HUDEP-2 (cell line): ENCODE results near the gene NKAIN2.
"Not testable (repeated sequence)": the region's sequence is repeated elsewhere in the genome, so short reads cannot be mapped to it uniquely, and the experiment has no call there.

Experiments
- DNase-seq, 76 experiments: peaks; one replicate each; lab custom pipeline; 2025; ENCODE audit not compliant: unreplicated experiment in 76 of 76; lab: John Stamatoyannopoulos, UW

NKAIN2 gene

GRCh38 chr6:123956492-123957139 lies 153.0 kb downstream of the NKAIN2 start:
- no peak for DNase-seq

DNA sequence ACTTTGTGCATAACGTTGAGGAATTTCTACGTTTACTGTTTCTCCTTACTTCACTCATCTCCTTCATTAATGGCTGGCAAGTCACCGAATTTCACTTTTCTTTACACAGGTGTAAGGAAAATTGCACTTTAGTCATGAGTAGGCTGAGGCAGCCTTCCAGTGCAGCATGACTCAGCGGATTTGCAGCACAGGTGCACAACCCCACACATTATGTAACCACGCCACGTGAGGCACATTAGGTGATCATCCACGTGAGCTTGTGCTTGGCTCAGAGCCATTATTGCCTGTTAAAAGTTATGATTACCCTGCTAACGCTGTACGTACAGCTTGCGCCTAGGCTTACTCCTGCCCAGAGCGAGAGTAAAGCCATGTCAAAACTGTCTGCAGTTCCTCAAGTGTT lies 158.8 kb downstream of the NKAIN2 start:
- no peak for DNase-seq

- DNase-seq: no peak
These were observed 162.2 kb downstream of the NKAIN2 start for GRCh38 chr6:123965894-123966293.

DNA sequence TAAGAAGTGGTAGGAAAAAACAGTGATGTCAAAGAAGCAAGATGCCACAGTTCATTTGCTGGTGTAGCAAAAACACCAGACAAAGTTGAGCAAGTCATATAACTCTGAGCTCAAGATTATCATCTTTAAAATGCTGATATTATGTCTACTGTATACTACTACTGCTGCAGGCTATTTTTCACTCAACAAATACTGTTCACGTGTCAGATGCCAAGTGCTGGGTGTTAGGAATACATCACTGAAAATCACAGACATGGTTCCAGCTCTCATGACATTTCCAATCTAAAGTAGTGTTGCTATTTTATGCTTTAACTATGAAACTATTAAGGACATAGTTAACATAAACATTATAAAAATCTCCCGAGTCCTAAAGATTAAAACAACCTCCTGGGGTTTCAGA lies 163.0 kb downstream of the NKAIN2 start:
- DNase-seq: no peak

- DNase-seq: no peak
These were observed 164.2 kb downstream of the NKAIN2 start for GRCh38 chr6:123967905-123968304.

GRCh38 chr6:123972600-123973294 lies 169.1 kb downstream of the NKAIN2 start:
- no peak for DNase-seq

DNA sequence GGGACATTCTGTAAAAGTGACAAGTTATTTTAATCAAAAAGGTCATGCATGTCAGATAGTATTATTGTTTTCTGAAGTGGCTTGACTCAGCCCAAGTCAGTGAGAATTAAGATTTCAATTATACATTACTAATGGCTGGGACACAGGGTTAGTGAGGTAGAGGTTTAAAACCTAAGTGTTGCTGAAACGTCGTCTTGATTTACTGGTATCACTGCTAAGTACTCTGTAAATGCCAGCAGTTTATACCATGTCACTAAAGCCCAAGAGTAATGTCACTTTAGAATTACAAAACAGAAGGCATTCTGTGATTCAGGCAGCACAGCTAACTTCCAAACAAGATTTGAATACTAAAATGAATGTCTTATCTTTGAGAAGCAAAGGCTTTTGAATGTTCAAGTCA lies 176.6 kb downstream of the NKAIN2 start:
- no peak for DNase-seq

- DNase-seq: no peak
These were observed 183.3 kb downstream of the NKAIN2 start for GRCh38 chr6:123986938-123987337.

DNA sequence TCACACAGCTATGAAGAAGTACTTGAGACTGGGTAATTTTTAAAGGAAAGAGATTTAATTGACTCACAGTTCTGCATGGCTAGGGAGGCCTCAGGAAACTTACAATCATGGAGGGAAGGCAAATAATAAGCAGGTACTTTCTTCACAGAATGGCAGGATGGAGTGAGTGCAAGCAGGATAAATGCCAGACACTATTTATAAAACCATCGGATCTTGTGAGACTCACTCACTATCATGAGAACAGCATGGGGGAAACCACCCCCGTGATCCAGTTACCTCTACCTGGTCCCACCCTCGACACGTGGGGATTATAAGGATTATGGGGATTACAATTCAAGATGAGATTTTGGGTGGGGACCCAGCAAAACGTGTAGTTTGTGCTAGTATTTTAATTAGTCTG lies 186.3 kb downstream of the NKAIN2 start:
- not testable (repeated sequence) for DNase-seq

DNA sequence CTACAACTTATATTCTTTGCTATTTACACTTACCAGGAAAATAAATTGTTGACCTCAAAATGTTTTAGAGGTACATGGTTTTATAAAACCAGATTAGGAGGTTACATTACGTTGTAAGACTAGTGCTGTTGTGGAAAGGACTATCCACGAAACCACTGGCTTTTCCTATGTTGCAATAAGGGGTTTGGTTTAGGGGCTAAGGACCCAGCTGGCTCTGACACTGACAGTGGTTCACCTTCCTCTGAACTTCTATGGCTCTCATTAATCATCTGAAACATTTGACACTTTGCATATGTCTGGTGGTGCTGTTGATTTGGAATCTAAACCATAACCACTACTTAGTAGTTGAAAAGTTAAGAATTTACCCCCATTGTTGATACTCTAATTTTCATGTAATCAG lies 186.7 kb downstream of the NKAIN2 start:
- DNase-seq: no peak

DNA sequence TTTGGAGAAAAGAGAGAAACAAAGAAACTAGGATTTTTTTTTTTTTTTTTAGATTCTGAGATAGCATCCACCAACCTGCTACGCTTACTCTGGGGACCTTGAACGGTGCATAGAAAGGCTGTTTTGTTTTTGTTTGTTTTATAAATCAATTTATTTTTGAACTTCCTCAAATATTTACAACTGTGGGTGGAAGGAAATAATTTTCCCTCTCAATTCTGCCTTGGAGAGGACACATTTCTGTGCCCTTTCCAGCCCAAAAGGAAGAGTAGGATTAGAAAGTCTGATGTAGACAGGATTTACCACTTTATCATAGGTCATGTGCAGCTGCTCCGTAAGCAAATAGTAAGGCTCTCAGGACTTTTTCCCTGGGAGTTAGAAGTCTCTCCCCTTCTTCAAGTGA lies 190.5 kb downstream of the NKAIN2 start:
- DNase-seq: no peak

GRCh38 chr6:123994891-123995635 lies 191.4 kb downstream of the NKAIN2 start:
- DNase-seq: no peak

DNA sequence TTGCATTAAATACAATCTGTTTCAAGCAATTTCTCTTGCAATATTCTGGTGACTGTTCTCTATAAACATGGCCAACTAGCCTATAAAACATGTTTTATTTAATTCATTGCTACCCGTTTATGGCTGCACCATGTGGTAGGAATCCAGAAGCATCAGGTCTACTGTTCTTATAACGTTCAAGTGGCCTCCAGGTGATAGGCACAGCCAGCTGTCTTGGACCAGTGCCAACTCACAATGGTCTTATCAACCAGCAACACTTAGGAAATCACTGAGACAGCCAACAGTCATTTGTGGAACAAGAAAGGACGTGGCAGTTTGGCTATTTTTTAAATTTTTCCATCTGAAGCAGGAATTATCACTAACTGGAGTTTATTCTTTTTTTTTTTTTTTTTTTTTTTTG lies 193.6 kb downstream of the NKAIN2 start:
- peak in 1 of 76 experiments; percentile 3 for DNase-seq

- no peak for DNase-seq
These were observed 198.9 kb downstream of the NKAIN2 start for GRCh38 chr6:124002377-124003081.

GRCh38 chr6:124007266-124007665 lies 203.6 kb downstream of the NKAIN2 start:
- no peak for DNase-seq

- DNase-seq: no peak
These were observed 204.6 kb downstream of the NKAIN2 start for GRCh38 chr6:124008000-124008987.

GRCh38 chr6:124008988-124009765 lies 205.5 kb downstream of the NKAIN2 start:
- DNase-seq: no peak

- no peak for DNase-seq
These were observed 206.9 kb downstream of the NKAIN2 start for GRCh38 chr6:124010574-124010973.

- DNase-seq: no peak
These were observed 207.5 kb downstream of the NKAIN2 start for GRCh38 chr6:124011180-124011579.
